ENCODE data around the gene AMHR2. TPM values are rescaled to one million over a fixed set of nuclear protein-coding genes. Genes with fewer than 3 reads are reported as not detected.

Gene AMHR2
- polyA plus RNA-seq, 1 donor from 2014 or later, result not detected

DNA sequence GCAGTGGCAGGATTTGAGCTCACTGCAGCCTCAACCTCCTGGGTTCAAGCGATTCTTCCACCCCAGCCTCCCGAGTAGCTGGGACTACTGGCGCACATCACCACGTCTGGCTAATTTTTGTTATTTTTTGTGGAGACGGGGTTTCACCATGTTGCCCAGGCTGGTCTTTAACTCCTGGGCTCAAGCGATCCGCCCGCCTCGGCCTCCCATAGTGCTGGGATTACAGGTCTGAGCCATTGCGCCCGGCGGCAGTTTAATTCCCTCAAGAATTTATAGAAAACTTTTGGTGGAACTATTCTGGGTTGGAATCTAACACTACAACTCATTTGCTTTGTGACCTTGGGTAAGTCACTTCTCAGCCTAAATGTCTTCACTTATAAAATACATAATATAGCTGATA lies 45.4 kb upstream of the AMHR2 start:
- TF ChIP-seq, protein P1, sequence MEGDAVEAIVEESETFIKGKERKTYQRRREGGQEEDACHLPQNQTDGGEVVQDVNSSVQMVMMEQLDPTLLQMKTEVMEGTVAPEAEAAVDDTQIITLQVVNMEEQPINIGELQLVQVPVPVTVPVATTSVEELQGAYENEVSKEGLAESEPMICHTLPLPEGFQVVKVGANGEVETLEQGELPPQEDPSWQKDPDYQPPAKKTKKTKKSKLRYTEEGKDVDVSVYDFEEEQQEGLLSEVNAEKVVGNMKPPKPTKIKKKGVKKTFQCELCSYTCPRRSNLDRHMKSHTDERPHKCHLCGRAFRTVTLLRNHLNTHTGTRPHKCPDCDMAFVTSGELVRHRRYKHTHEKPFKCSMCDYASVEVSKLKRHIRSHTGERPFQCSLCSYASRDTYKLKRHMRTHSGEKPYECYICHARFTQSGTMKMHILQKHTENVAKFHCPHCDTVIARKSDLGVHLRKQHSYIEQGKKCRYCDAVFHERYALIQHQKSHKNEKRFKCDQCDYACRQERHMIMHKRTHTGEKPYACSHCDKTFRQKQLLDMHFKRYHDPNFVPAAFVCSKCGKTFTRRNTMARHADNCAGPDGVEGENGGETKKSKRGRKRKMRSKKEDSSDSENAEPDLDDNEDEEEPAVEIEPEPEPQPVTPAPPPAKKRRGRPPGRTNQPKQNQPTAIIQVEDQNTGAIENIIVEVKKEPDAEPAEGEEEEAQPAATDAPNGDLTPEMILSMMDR (IDR thresholded peaks at IDR 0.05; ENCODE audit: poor library complexity, severe bottlenecking), result no peak
- TF ChIP-seq EP300 (conservative IDR thresholded peaks at IDR 0.05; ENCODE audit: poor library complexity, severe bottlenecking) (no peak), SMC3 (conservative IDR thresholded peaks at IDR 0.05; ENCODE audit: poor library complexity) (no peak), EZH2 (IDR thresholded peaks at IDR 0.05; ENCODE audit: borderline replicate concordance, insufficient read depth, low read length, poor library complexity, severe bottlenecking) (no peak), POLR2AphosphoS5 (IDR thresholded peaks at IDR 0.05) (no peak)
- Histone ChIP-seq H3K9me2 (ENCODE audit: insufficient read depth, low read length) (no peaks in the 10 kb centered on the region), H3F3A (ENCODE audit: insufficient read depth, low read length, poor library complexity, severe bottlenecking) (no peaks in the 10 kb centered on the region), H3K9me3 (ENCODE audit: low read length) (no peaks in the 10 kb centered on the region), H3K79me2 (replicated peaks; ENCODE audit: insufficient read depth, low read length) (peaks cover 21% of the 10 kb centered on the region), H3K36me3 (ENCODE audit: insufficient read depth, low read length) (peaks cover 10% of the 10 kb centered on the region), H4K20me1 (ENCODE audit: insufficient read depth) (no peaks in the 10 kb centered on the region), H3K9ac (ENCODE audit: low read length) (no peak overlapping the region), H3K4me3 (ENCODE audit: low read length) (no peak overlapping the region), H3K27me3 (ENCODE audit: insufficient read depth, low read depth, low read length) (no peaks in the 10 kb centered on the region), H3K27ac (ENCODE audit: low read length) (peak overlapping the region; percentile 82), H2AFZ (ENCODE audit: low read depth, low read length) (no peak overlapping the region), H3K4me2 (ENCODE audit: low read length) (no peak overlapping the region)

DNA sequence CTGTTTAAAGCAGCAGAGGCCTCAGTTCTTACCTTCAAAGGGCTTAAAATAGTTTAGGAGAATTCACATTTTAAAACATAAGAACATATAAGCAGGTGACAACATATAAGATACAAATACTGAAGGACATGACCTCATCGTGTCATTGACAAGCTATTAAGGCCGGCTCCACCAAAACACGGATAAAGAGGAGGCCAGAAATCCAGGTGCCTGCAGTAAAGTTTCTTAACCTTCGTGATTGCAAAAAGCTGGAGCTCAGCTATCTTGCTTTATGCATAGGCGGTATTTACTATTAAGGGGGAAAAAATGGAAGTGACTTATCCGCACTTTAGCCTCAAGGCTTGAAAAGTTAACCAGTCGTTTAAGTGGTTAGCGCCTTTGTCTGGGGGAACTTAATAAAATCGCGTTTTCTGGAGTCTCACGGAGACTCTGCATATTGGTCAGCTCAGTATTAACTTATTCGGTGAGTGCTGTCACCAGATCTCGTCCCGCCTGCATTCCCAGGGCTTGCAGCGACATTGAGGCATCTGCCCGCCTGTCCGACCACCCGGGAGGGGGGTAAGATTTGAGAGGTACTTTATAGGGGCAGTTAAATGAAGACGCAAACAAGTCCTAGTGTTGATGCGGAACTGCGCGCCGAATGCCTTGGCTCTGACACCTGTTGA lies 44.8 kb upstream of the AMHR2 start:
- Histone ChIP-seq H3K9me2 (ENCODE audit: insufficient read depth, low read length) (no peaks in the 10 kb centered on the region), H3K9me3 (ENCODE audit: low read length) (no peaks in the 10 kb centered on the region), H3K9ac (ENCODE audit: low read length) (peak overlapping the region; percentile 63), H3K27me3 (ENCODE audit: insufficient read depth, low read depth, low read length) (no peaks in the 10 kb centered on the region), H3K79me2 (replicated peaks; ENCODE audit: insufficient read depth, low read length) (peaks cover 26% of the 10 kb centered on the region), H2AFZ (ENCODE audit: low read depth, low read length) (peak overlapping the region; percentile 78), H3K36me3 (ENCODE audit: insufficient read depth, low read length) (peaks cover 12% of the 10 kb centered on the region), H4K20me1 (ENCODE audit: insufficient read depth) (no peaks in the 10 kb centered on the region), H3K4me3 (ENCODE audit: low read length) (peak overlapping the region; percentile 64), H3K27ac (ENCODE audit: low read length) (peak overlapping the region; percentile 82), H3F3A (ENCODE audit: insufficient read depth, low read length, poor library complexity, severe bottlenecking) (no peaks in the 10 kb centered on the region), H3K4me2 (ENCODE audit: low read length) (peak overlapping the region; percentile 47)
- TF ChIP-seq MXI1 (conservative IDR thresholded peaks at IDR 0.05; ENCODE audit: poor library complexity, severe bottlenecking) (no peak), SMC3 (conservative IDR thresholded peaks at IDR 0.05; ENCODE audit: poor library complexity) (no peak), TAF1 (IDR thresholded peaks at IDR 0.05; ENCODE audit: low read depth) (no peak), EP300 (conservative IDR thresholded peaks at IDR 0.05; ENCODE audit: poor library complexity, severe bottlenecking) (no peak), EZH2 (IDR thresholded peaks at IDR 0.05; ENCODE audit: borderline replicate concordance, insufficient read depth, low read length, poor library complexity, severe bottlenecking) (no peak), RAD21 (conservative IDR thresholded peaks at IDR 0.05) (no peak), POLR2AphosphoS5 (IDR thresholded peaks at IDR 0.05) (no peak)
- TF ChIP-seq, protein P2, sequence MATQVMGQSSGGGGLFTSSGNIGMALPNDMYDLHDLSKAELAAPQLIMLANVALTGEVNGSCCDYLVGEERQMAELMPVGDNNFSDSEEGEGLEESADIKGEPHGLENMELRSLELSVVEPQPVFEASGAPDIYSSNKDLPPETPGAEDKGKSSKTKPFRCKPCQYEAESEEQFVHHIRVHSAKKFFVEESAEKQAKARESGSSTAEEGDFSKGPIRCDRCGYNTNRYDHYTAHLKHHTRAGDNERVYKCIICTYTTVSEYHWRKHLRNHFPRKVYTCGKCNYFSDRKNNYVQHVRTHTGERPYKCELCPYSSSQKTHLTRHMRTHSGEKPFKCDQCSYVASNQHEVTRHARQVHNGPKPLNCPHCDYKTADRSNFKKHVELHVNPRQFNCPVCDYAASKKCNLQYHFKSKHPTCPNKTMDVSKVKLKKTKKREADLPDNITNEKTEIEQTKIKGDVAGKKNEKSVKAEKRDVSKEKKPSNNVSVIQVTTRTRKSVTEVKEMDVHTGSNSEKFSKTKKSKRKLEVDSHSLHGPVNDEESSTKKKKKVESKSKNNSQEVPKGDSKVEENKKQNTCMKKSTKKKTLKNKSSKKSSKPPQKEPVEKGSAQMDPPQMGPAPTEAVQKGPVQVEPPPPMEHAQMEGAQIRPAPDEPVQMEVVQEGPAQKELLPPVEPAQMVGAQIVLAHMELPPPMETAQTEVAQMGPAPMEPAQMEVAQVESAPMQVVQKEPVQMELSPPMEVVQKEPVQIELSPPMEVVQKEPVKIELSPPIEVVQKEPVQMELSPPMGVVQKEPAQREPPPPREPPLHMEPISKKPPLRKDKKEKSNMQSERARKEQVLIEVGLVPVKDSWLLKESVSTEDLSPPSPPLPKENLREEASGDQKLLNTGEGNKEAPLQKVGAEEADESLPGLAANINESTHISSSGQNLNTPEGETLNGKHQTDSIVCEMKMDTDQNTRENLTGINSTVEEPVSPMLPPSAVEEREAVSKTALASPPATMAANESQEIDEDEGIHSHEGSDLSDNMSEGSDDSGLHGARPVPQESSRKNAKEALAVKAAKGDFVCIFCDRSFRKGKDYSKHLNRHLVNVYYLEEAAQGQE (IDR thresholded peaks at IDR 0.05; ENCODE audit: borderline replicate concordance), result no peak
- TF ChIP-seq, protein P1 (IDR thresholded peaks at IDR 0.05; ENCODE audit: poor library complexity, severe bottlenecking), result no peak

Measured in neural cell (in vitro differentiated cells).